GM21786 (cell line): Measurements from ENCODE around the gene VTI1A.

Source experiments
- ATAC-seq: cut with Tn5 transposase; IDR thresholded peaks from one replicate; pipeline ENCODE4 v1.9.1; 2021; ENCODE audit not compliant: unreplicated experiment

Gene VTI1A

DNA sequence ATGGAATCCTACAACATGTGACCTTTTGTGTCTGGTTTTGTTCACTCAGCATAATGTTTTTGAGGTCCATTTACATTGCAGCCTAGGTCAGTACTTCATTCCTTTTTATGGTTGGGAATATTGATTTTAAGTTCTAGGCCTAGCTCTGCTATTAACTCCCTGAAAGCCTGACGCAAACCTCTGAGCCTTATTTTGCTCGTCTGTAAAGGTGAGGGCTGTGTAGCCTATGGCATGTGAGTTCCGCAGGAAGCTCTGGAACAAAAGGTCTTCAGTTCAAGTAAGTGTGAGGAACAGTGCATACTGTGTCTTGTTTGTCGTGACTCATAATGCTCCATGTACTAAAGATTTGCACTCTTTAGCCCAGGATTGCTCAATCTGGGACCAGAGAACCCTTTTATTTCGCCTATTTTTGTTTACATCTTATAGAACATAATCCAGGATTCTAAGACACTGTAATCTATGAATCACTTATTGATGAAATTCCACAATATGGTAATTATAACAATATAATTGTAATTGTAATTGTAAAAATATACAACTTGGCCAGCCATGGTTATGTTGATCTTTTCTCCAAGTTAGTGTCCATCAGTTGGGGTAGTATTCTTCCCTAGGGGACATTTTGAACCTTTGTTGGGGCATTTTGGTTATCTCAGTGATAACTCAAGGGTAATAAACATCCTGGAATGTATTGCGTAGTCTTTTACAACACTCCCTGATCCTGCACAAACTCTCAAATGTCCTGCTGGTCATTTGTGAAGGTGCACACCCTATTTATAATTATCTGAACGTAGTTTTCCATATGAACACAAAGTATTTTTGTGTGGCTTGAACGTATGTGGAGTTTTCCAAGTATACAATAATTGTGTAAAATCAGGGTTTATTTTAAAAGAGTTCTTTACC is 184.7 kb downstream of the VTI1A start:
- no peak for ATAC-seq

DNA sequence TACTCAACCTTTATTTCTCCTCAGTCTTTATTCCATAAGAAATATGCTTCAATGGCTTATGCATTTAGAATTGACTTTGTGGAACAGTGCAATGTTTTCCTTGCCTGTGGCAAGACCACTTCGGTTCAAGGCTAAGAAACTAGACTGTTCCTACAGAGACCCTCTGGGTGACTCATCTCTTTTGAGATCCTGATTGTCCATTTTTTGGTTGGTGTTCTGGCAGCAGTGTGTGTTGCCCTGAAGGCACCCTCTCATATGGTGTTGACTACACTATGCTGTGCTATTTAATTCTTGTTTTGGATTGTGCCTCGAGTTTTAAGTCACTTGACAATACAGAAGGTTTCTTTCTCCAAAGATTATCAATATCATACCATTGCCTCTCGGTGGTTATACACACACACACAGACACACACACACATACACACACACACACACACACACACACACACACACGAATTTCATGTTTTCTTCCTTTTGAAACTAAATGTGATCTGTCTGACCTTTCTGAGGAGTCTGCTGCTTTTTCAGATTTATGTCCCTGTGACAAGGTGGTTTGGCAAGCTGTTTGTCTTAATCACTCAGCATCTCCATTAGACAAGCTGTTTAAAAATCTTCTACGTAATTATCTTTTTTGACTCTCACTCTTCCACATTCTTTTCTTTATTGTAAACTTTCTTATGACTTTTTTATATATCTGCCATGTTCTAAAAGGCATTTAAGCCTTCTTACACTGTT is 187.2 kb downstream of the VTI1A start:
- ATAC-seq: no peak

DNA sequence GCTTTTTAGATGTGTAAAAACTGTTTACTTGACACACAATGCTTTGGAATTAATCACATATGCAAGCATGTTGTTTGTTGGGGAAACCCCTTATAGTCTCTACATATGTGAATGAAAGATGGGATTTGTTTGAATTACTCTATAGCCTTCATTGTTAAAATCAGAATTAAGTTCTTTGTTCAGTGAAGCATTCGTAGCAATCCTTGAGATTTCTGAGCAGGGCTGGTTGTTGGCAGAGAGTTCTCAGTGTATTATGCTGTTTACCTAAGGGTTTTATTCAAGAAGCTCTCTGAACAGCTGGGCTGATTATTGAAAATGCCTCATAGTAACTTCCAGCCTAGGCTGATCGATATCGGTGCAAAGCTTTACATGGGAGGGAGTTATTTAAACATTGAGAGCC is 190.9 kb downstream of the VTI1A start:
- ATAC-seq: no peak

DNA sequence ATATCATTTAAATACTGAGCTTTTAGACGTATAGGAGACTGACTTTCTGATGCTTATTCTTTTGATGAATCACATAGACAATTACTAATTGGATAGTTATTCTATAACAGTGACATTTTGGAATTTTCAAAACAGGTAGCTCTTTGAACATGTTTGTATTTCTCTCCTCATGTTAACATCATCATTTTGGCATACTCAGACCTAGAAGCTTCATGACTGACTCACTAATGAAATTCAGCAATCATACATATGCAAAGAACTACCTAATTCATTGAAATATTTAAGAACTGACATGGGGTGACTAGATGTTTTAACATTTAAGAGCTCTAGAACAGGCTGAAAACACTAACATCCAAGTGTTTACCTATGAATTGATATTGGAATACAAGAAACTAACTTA is 192.3 kb downstream of the VTI1A start:
- ATAC-seq: no peak

DNA sequence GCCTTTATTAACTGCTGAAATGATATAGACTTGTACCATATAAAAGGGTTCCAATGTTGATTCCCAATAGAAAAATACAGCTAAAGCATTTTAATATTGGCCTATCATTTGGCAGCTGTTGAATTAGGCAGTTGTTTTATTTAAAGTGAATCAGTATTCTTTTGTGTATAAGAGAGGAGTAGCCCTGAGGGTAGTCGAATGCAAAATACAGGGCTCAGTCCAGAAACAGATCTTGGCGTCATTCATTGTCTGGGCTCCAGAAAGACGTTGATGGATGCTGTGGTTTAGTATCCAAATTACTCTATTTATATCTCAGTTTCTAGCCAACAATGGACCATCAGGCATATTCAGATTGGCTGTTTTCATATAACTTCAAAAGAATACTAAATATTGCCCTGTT is 193.6 kb downstream of the VTI1A start:
- ATAC-seq: no peak

DNA sequence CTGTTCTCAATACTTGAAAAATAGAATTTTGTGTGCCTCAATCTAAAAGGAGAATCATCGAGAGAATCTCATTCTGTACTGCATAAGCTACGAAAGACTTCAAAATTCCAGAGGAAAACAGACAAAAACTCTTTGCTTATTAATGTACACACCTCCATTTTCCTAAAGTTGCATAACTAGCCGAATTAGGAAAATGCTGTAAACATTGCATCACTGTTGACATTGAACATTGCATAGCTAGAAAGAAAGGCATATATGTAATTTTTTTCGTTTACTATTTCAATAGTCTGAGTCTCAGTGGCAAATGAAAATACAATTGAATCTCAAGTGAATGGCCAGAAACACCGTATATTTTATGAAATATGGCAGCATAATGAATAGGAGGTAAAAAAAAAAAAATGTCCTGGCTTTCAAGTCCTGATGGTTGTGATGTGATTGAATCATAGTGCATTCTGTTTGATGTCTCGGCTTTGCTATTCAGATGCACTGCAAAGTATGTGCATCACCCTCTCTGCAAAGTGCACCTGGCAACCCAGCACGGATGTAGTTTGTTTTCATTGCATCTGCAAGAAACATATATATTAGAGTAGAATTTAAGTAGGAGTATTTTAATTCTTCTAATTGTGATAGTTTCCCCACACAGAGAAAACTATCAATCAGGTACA is 196.7 kb downstream of the VTI1A start:
- no peak for ATAC-seq

DNA sequence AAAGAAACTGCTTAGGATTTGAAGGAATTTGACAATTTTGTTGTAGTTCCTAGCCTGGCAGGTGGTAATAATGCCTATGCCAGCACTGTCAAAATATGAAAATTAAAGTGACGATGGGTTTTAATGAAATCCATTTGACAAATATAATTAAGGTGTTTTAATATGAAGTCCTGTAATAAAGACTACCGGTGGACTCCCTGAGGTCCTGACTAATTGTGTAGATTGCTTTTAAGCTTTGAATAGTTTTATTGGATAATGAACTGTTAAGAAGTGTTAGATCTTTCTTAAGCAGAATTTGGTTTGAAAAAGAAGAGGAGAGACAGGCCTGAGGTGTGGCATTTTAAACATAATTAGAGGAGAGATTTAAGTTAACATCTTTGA is 197.2 kb downstream of the VTI1A start:
- ATAC-seq: no peak

DNA sequence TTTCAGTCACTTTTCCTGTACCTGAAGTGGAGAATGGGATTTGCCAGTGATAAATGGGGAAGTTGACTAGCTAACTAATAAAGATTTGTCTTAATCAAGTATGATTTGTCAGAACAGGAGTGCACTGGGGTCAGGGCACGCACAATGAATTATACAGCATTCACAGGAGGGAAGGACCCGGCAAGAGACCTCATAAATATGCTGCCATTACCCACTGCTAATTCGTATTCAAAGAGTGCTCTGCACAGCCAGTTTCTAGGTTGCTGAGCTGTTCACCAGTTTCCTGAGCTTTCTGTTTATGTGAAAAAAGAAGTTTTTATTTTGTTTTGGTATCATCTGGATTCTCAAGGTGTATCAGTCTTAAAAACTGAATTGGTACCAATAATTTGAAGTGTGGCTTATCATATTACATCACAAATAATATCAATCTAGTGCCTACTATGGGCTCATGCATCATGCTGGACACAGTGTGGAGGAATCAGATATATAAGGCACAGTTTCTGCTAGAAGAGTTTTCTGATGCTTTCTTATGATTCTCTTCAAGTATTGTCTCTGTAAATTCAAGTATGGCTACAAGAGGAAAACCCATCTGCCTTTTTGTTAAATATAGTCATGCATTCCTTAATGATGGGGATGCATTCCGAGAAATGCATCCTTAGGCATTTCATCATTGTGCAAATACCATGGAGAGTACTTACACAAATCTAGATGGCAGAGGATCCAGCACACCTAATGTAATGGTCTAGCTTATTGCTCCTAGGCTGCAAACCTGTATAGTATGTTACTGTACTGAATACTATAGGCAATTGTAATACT is 202.2 kb downstream of the VTI1A start:
- no peak for ATAC-seq

DNA sequence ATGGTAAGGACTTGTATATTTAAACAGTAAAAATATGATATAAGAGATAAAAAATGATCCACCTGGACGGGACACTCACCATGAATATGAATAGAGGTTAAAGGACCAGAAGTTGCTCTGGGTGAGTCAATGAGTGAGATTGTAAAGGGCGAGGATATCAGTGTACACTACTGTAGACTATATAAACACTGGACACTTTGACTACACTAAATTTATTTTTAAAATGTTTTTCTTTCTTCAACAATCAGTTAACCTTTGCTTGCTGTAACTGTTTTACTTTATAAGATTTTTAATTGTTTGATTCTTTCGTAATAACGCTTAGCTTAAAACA is 202.8 kb downstream of the VTI1A start:
- ATAC-seq: no peak

DNA sequence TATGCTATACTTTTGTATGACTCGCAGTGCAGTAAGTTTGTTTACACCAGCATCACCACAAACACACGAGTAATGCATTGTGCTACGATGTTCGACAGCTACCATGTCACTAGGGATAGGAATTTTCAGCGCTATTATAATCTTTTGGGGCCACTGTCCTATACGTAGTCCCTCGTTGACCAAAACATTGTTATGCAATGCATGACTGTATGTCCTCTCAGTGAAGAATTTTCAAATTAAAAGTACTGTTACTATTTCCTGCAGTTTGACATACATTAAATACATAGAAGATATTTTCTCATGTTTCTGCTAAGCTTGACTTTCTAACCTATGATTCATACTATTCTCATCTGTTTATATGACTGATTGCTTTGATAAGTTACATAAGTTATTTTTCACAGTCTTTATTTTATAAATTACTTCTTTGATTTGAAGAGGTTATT is 203.6 kb downstream of the VTI1A start:
- no peak for ATAC-seq

DNA sequence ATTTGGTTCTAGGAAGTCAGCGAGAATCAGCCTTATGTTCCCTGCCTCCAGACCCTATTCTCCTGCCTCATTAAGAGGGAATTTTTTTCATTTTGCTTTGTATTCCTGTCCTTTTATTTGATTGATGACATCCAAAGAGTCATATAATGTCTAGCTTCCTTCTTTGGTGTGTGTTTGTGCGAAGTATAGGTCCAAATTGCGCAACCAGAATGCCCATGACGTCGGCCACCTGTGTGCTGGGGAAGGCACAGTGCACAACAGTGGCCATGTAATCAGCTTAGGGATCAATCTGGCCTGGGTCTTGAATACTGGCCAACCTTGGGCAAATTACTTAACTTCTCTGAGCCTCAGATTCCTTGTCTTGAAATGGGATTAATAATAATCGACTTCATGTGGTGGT is 206.2 kb downstream of the VTI1A start:
- ATAC-seq: no peak

DNA sequence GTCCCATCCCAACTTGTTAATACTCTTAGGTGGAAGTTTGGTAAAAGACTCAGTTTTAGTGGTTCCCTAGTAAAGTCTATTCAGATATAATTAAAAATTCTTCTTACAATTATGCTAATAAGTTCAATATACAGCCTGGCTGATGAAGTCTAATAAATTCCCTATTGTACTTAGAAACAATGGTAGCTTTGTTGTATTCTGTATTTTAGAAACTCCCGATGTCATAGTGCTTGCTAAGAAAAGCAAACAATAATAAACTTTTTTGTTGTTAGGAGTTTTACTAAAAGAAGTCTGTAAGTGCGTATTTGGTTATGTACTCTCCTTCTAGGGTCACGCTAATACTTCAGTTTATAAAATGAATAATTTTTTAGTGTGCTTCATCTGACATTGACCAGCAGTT is 206.8 kb downstream of the VTI1A start:
- ATAC-seq: no peak

DNA sequence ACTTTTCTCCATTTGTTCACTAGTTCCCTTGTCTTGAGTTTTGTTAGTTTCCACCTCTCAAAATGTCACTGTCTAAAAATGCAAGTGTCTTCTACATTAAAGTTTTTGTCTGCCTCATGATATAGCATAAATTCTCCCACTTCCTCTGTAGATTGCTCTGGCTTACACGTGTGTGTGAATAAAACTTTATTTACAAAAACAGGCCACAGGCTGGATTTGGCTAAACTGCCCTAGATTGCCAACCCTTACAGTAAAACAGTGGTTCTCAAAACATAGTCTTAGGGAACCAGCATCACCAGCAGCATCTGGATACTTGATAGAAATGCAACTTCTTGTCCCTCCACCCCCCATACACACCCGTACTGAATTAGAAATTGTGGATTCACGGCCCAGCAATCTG is 207.8 kb downstream of the VTI1A start:
- ATAC-seq: no peak

DNA sequence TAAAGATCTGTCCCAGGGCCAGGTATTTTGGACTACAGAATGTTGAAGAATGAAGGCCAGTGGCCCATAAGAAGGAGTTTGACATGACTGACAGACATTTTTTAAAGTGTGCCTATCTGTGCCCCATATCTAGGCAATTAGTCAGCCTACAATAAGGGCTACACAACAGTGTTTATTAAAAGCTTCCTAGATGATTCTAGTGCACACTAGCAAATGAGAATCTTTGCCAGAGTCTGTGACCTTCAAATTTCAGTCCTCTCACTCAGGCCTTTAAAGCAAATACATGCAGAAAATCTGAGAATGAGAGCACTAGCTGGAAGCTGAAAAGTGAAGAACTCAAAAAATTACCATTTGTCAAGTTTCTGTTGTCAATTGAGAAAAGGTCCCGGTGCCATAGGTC is 208.7 kb downstream of the VTI1A start:
- ATAC-seq: no peak

DNA sequence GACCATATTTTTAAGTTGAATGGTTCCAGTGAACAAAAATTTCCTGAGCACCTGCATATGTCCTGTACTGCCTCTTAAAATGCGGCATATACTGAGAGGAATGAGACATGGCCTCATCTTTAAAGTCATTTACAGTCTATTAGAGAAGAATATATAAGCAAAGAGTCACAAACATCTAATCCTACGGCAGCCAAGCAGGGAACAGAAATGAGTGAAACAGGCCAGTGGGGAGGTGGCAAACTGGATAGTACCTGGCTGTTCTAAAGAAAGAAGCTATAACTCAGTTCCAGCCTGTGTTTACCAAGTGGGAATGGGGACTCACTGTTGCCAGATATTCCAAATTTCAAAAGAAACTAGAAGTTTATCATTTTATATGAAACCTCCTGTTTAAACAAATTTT is 211.4 kb downstream of the VTI1A start:
- no peak for ATAC-seq

DNA sequence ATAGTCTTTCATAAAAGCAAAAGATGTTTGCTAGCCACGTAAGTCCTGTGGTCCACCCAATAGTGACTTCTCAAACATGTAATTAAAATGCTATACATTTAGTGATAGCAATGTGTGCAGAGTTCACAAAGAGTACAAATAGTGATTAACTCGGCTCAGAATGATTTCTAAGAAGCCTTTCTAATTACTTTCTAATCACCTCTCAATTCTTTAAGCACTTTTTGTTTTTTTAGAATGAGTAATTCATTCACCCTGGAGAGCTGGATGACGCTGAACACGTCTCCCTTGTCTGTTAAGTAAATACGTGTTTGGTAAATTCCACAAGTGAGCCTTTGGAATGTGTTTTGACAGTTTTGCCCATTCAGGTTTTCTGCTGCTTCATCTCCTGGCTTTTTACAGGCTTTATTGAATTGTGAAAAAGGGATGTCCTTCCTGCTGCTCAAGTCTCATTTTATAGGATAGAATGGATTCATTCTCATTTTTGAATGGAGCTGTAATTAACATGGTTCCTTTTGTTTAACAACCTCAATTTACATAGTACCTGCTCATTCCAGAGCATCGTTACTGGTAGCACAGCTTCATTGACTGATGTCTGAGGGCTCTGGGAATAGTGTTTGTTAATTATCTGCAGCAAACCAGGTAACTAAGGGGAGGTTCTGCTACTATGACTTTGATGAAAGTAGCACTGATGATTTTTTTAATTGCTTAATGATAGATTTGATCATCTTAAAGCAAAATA is 212.1 kb downstream of the VTI1A start:
- ATAC-seq: no peak

DNA sequence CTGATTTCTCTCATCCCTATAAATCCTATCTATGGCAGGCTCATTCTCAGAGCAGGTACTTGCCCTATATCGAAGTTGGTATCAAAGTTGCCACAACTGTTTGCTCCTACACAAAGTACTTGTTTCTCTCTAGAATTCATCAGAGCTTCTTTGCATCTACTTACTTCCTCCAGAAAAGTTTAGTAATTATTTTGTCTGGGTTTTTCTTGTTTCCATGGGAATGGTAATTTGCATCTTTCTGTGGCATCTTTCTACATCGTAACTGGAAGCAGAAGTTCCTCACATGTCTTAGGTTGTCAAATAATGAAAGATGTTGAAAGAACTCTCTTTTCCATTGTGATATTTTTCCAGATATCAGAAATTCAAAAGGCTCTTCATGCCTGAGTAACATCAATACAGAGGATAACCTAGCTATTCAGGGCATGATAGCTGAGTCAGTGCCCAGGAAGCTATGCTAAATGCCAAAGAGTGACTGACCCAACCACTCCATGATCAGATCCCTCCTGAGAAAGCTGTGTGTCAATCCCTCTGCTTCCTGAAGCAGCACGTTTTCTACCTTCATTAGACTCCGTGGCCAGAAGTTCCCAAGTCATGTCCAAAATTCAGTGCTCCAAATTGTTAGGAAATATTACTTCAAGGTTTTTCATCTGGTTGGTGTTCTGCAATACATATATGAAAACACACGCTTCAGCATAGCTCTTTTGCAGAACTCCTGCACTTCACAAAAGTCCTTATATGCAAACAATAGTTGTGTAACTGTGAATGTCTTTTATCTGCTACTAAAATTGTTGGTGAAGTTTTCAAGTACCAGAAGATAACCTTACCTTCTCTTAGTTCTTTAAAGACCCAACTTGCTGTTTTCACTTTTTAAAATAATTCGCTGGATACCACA is 216.5 kb downstream of the VTI1A start:
- no peak for ATAC-seq

DNA sequence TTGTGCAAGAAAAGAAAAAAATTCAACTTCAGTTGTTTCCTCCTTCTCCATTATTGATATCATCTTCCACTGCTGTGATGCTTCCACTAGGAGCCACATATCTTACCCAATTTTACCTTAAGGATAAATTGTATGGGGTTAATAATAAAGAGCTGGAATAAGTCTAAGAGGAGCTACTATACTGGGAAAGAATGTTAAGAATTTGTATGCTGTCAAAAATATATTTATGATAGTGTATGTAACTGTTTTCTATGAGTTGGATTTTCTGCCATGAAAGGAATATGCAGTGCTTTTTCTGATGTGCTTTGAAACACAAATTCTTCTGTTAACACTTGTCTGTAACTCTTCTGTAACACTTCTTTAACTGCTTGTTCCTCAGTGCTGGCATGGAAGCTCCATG is 219.1 kb downstream of the VTI1A start:
- ATAC-seq: no peak

DNA sequence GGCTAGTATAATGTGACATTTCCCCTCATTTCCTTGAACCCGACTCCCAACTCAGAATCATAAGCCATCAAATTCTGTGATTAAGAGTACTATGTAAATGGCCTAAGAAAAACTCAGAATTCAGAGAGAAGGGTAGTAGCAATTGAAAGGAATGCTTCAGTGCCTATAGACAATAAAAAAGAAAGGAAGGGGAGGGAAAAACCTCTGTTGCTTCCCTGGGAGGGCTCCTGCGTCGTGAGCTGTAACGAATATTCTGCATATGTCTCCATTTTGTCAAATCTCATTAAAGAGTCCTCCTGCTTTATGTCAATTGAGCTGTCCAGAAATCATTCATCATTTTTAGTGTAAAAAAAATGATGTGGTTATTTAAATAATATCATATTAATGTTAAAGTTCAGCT is 223.0 kb downstream of the VTI1A start:
- ATAC-seq: no peak

DNA sequence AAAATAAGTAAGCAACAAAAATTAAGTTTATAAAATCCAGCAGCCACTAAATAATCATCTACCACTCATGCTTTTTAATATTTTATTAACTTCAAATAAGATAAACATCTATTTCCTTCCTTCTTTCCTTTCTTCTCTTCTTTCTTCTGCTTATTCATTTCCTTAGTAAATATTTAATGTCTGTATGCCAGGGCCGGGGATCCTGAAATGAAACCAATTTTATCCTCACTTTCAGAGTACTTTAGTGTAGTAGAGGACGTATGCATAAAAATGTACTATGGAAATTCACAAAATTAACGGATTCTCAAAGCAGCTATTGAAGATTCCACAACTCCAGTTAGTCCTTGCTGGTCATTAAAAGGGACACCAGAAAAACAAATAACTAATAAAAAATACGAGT is 224.7 kb downstream of the VTI1A start:
- ATAC-seq: no peak
